Common myeloid progenitor, CD34-positive (primary cell): ENCODE data around the gene KCTD15.

Source experiments
- CTCF ChIA-PET: fragments of 350-600 bp; sonication (Branson Sonifier 250); formaldehyde crosslinking; loops from one replicate; lab custom pipeline; 2021; ENCODE audit warnings: antibody characterized with exemption; lab: Charles Lee
- POLR2A ChIA-PET: fragments of 350-600 bp; sonication (Branson Sonifier 250); formaldehyde crosslinking; loops from one replicate; lab custom pipeline; 2021; ENCODE audit warnings: antibody characterized with exemption; lab: Charles Lee
- DNase-seq, 3 donors: peaks; one replicate each; pipeline versions ENCODE4 v3.0.0 to v3.0.0-alpha.2; 2013
- H3K27ac ChIP-seq, 2 experiments: 1 replicate in 1 of 2; 2 replicates in 1 of 2; pipeline ENCODE4 v1.7.0; 2013; ENCODE audit warnings: inconsistent platforms in 2 of 2, low read length in 2 of 2, mild to moderate bottlenecking in 2 of 2, low read depth in 1 of 2, moderate library complexity in 1 of 2; ENCODE audit not compliant: severe bottlenecking in 2 of 2, insufficient read depth in 1 of 2, poor library complexity in 1 of 2
- H3K27me3 ChIP-seq, 5 experiments: replicated peaks in 2 of 5; 1 replicate in 3 of 5; 2 replicates in 2 of 5; pipeline versions ENCODE4 v1.6.1 to v1.7.0; 2013; ENCODE audit warnings: low read length in 4 of 5, mild to moderate bottlenecking in 2 of 5, moderate library complexity in 2 of 5, inconsistent platforms in 1 of 5; ENCODE audit not compliant: insufficient read depth in 5 of 5, control insufficient read depth in 4 of 5
- H3K36me3 ChIP-seq, 4 experiments: 1 replicate in 2 of 4; 2 replicates in 2 of 4; pipeline versions ENCODE4 v1.6.1 to v1.7.0; 2013; ENCODE audit warnings: low read length in 3 of 4, control low read depth in 1 of 4, mild to moderate bottlenecking in 1 of 4; ENCODE audit not compliant: control insufficient read depth in 4 of 4, insufficient read depth in 4 of 4
- H3K4me1 ChIP-seq, 4 experiments: 1 replicate in 3 of 4; 2 replicates in 1 of 4; pipeline versions ENCODE4 v1.6.1 to v1.7.1; 2013; ENCODE audit warnings: low read length in 3 of 4, mild to moderate bottlenecking in 3 of 4, control low read depth in 1 of 4, inconsistent platforms in 1 of 4, moderate library complexity in 1 of 4; ENCODE audit not compliant: control insufficient read depth in 4 of 4, insufficient read depth in 4 of 4; ENCODE audit errors: control extremely low read depth in 1 of 4
- H3K4me3 ChIP-seq, 7 experiments: 1 replicate in 4 of 7; 2 replicates in 3 of 7; pipeline versions ENCODE4 v1.5.1 to v1.7.0; 2013; ENCODE audit warnings: mild to moderate bottlenecking in 7 of 7, low read length in 6 of 7, moderate library complexity in 6 of 7, inconsistent platforms in 2 of 7, low read depth in 2 of 7, control low read depth in 1 of 7; ENCODE audit not compliant: insufficient read depth in 4 of 7, control insufficient read depth in 1 of 7; ENCODE audit errors: extremely low read depth in 1 of 7
- H3K9me3 ChIP-seq, 5 experiments: 1 replicate in 4 of 5; 2 replicates in 1 of 5; pipeline versions ENCODE4 v1.6.1 to v1.7.1; 2013; ENCODE audit warnings: low read length in 4 of 5, mild to moderate bottlenecking in 2 of 5, inconsistent platforms in 1 of 5, low read depth in 1 of 5, moderate library complexity in 1 of 5; ENCODE audit not compliant: control insufficient read depth in 4 of 5, insufficient read depth in 2 of 5; ENCODE audit errors: control extremely low read depth in 1 of 5
- WGBS: methylation state at CpG from one replicate; pipeline ENCODE4 v1.1.5; 2013; ENCODE audit not compliant: insufficient coverage; 5-methylcytosine and 5-hydroxymethylcytosine counted together

The KCTD15 gene

DNA sequence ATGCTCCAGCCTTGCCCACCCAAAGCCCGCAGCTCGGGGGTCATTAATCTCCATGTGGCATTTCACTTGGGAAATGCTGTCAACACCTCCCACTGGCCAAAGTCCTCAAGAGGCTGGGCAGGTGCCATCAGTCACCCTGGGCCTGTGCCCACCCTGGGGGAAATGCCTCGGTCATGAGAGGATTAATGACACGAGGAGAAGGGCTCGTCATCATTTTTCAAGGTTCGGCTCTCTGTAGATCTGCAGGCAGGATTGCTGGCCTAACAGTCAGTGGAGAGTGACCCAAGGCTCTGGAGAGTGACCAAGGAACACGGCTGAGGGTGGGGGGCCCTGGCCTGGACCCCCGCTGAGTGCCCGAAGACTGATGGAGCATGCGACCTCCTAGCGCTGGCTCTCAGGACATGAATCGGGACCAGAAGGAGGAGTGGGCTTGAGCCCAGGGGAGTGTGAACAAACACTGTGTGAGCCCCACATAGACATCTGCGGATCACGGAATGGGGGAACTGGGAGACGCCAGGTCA, 15.2 kb upstream of the KCTD15 start:
- Histone ChIP-seq H3K4me3 (no peak overlapping the region), H3K27ac (no peak overlapping the region), H3K27me3 (peaks cover 0 to 14% (median 8%) of the 10 kb centered on the region in 5 experiments), H3K4me1 (peaks cover 0 to 17% (median 7%) of the 10 kb centered on the region in 4 experiments), H3K36me3 (no peaks in the 10 kb centered on the region), H3K9me3 (no peaks in the 10 kb centered on the region)
- DNase-seq, result no peak
- whole genome bisulfite sequencing, result 91% methylated on average over 15 of the region's 15 CpGs
- ChIA-PET CTCF (interaction anchor here (1.3 kb wide), 1 partner anchor 16 kb away, joined by 5 read pairs; the partner anchor contains the start of gene KCTD15), POLR2A (no interaction called here)

DNA sequence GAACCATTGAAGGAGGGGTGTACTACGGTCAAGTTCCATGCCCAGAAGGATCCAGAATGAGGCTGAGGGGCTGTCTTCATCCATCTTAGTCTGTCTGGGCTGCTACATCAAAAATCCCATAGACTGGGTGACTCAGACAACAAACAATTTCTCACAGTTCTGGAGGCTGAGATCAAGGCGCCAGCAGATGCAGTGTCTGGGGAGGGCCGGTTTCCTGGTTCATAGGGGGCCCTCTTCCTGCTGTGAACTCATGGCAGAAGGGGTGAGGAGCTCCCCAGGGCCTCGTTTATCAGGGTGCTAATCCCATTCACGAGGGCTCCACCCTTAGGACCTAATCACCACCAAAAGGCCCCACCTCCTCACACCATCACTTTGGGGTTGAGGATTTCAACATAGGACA, 14.7 kb upstream of the KCTD15 start:
- Histone ChIP-seq H3K27ac (no peak overlapping the region), H3K9me3 (no peaks in the 10 kb centered on the region), H3K27me3 (peaks cover 0 to 14% (median 8%) of the 10 kb centered on the region in 5 experiments), H3K36me3 (no peaks in the 10 kb centered on the region), H3K4me1 (peaks cover 0 to 17% (median 7%) of the 10 kb centered on the region in 4 experiments), H3K4me3 (no peak overlapping the region)
- CTCF ChIA-PET, result interaction anchor here (1.3 kb wide), 1 partner anchor 15 kb away, joined by 5 read pairs; the partner anchor contains the start of gene KCTD15
- WGBS, result 93% methylated on average over 4 of the region's 5 CpGs
- no peak for DNase-seq
- POLR2A ChIA-PET, result no interaction called here

DNA sequence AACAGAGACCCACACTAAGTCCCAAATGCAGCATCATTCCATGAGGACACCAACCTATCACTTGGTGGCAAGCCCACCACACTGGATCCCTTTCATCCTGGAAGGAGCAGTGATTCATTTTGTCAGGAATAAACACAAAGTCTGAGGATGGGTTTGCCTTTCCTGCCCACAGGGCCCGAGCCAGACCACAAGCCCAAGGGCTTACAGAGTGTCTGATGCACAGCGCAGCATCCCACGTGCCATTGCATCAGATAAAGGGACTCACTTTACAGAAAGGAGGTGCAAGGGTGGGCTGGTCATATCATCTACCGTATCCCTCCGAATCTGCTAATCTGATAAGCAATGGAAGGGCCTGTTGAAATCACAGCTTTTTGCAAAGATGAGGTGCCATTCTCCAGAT, 12.2 kb upstream of the KCTD15 start:
- Histone ChIP-seq H3K4me1 (peaks cover 0 to 9% (median 5%) of the 10 kb centered on the region in 4 experiments), H3K27me3 (peaks cover 0 to 4% (median 0%) of the 10 kb centered on the region in 5 experiments), H3K4me3 (no peak overlapping the region), H3K9me3 (no peaks in the 10 kb centered on the region), H3K36me3 (no peaks in the 10 kb centered on the region), H3K27ac (no peak overlapping the region)
- ChIA-PET CTCF (interaction anchor here (0.9 to 2.7 kb wide), 4 partner anchors 10 to 312 kb away, joined by 3 to 9 read pairs (median 8); no protein-coding TSS in a partner anchor), POLR2A (no interaction called here)
- no peak for DNase-seq
- WGBS, result 95% methylated on average over 5 of the region's 5 CpGs

DNA sequence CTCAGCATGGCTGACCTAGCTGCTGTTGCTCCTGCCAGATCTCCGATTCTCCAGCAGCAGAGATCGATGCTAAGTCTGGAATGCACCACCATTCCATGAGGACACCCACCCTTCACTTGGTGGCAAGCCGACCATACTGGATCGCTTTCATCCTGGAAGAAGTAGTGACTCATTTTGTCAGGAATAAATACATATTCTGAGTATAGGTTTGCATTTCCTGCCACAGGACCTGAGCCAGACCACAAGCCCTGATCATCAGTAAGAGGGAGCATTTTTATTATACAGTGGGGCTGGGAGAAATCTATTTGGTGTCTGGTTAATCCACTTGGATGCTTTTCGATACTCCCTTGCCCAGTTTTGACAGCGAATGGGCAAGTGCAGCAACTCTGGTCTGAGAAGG, 10.9 kb upstream of the KCTD15 start:
- 92% methylated on average over 5 of the region's 6 CpGs for WGBS
- Histone ChIP-seq H3K4me1 (peaks cover 0 to 2% (median 0%) of the 10 kb centered on the region in 4 experiments), H3K36me3 (no peaks in the 10 kb centered on the region), H3K27me3 (peaks cover 0 to 4% (median 0%) of the 10 kb centered on the region in 5 experiments), H3K4me3 (no peak overlapping the region), H3K27ac (no peak overlapping the region), H3K9me3 (no peaks in the 10 kb centered on the region)
- POLR2A ChIA-PET, result interaction anchor here (0.6 kb wide), 1 partner anchor 377 kb away, joined by 3 read pairs; no protein-coding TSS in a partner anchor
- CTCF ChIA-PET, result interaction anchor here (1.1 to 2.7 kb wide), 3 partner anchors 9 to 311 kb away, joined by 4 to 9 read pairs (median 6); no protein-coding TSS in a partner anchor
- no peak for DNase-seq

DNA sequence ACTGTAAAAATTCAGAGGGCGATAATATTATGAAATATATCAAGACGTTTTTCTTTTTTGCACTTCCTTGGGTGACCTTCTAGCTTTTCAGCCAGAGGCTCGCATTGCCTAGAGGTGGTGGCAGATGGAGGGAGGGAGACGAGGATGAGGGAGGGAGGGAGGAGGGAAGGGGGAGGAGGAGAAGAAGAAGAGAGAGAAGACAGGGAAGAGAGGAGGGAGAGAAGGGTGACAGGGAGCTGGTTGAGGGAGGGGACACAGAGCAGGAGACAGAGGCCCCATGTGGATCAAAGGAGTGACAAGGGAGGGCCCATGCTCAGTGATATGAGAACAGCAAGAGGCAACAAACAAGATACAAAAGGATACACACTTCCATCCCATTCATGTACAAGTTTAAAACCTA, 8.0 kb upstream of the KCTD15 start:
- Histone ChIP-seq H3K4me3 (no peak overlapping the region), H3K27me3 (peaks cover 0 to 4% (median 0%) of the 10 kb centered on the region in 5 experiments), H3K4me1 (peaks cover 0 to 2% (median 0%) of the 10 kb centered on the region in 4 experiments), H3K27ac (no peak overlapping the region), H3K36me3 (no peaks in the 10 kb centered on the region), H3K9me3 (no peaks in the 10 kb centered on the region)
- CTCF ChIA-PET, result interaction anchor here (2.8 kb wide), 1 partner anchor 11 kb away, joined by 10 read pairs; no protein-coding TSS in a partner anchor
- 85% methylated on average over 3 of the region's 4 CpGs for WGBS
- POLR2A ChIA-PET, result no interaction called here
- DNase-seq, result no peak

DNA sequence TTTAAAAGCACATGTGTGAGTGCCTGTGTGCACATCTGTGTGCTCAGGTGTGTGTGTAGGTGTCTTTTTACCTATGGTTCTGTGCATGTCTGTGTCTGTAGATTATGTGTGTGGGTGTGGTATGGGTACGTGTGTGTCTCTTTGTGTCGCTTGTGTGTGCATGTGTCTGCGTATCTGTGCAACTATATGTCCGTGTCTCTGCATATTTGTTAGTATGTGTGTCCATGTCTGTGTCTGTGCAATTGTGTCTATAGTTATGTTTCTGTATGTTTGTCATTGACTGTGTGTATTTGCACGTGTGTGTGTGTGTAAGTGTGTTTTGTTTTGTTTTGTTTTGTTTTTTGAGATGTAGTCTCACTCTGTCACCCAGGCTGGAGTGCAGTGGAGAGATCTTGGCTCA, 7.3 kb upstream of the KCTD15 start:
- CTCF ChIA-PET, result no interaction called here
- 100% methylated on average over 3 of the region's 5 CpGs for WGBS
- H3K27me3 ChIP-seq, result peaks cover 0 to 4% (median 0%) of the 10 kb centered on the region in 5 experiments

More for the DNA sequence above, 7.3 kb upstream of the KCTD15 start:
- DNase-seq, result no peak
- Histone ChIP-seq H3K9me3 (no peaks in the 10 kb centered on the region), H3K4me3 (no peak overlapping the region), H3K4me1 (peaks cover 0 to 3% (median 1%) of the 10 kb centered on the region in 4 experiments), H3K27ac (no peak overlapping the region), H3K36me3 (no peaks in the 10 kb centered on the region)
- POLR2A ChIA-PET, result no interaction called here
